GM12878 (cell line): ENCODE measurements around the gene DOCK2. TPM values are rescaled to one million over a fixed set of nuclear protein-coding genes. Genes with fewer than 3 reads are reported as not detected.

Experiments used
- ATAC-seq: fragments of 200-7000 bp; cut with Tn5 transposase; 3 replicates; pipeline ENCODE4 v1.9.1; 2020; ENCODE audit warnings: mild to moderate bottlenecking, moderate library complexity
- BruUV-seq: library from RNA; stranded (reverse); fragments of 400-500 nt; replicated peaks from 2 replicates; lab custom pipeline; 2021; lab: Mats Ljungman, UMichigan
- CTCF ChIA-PET: fragments of 300-600 bp; sonication (Branson Sonifier 250); formaldehyde crosslinking; extraction: SDS; loops from one replicate; lab custom pipeline; 2021; ENCODE audit warnings: inconsistent platforms; lab: Yijun Ruan, JAX
- POLR2A ChIA-PET: fragments of 350-600 bp; formaldehyde crosslinking; extraction: SDS; loops from one replicate; lab custom pipeline; 2021; ENCODE audit warnings: inconsistent platforms; lab: Charles Lee
- RAD21 ChIA-PET: fragments of 300-600 bp; sonication (Branson Sonifier 250); formaldehyde crosslinking; loops from one replicate; lab custom pipeline; 2023; ENCODE audit warnings: antibody characterized with exemption; ENCODE audit not compliant: unreplicated experiment; lab: Charles Lee
- SMC1A ChIA-PET: fragments of 300-600 bp; sonication (Branson Sonifier 250); formaldehyde crosslinking; loops from one replicate; lab custom pipeline; 2023; ENCODE audit not compliant: unreplicated experiment, uncharacterized antibody; lab: Charles Lee
- DNase-seq: peaks from one replicate; pipeline ENCODE4 v3.0.0-alpha.2; 2011; ENCODE audit warnings: low read depth, low spot score
- FAIRE-seq: peaks from 3 replicates; lab custom pipeline; 2011; peaks lifted over from hg19 to GRCh38; lab: Jason Lieb, UNC
- H2AFZ ChIP-seq: 2 replicates; pipeline ENCODE4 v1.6.0; 2011; ENCODE audit warnings: low read depth, low read length, control low read depth; ENCODE audit not compliant: control insufficient read depth
- H3K27ac ChIP-seq: 2 replicates; pipeline ENCODE4 v1.5.1; 2011; ENCODE audit warnings: control low read depth; ENCODE audit not compliant: control insufficient read depth, insufficient read depth
- H3K27me3 ChIP-seq, 2 experiments: replicated peaks in 1 of 2; 2 replicates each; pipeline versions ENCODE4 v1.6.0 to v1.6.1; 2011; ENCODE audit warnings: low read length in 1 of 2; ENCODE audit not compliant: control insufficient read depth in 2 of 2, insufficient read depth in 2 of 2
- H3K36me3 ChIP-seq, 2 experiments: 2 replicates each; pipeline ENCODE4 v1.5.1; 2011; ENCODE audit warnings: low read length in 1 of 2; ENCODE audit not compliant: control insufficient read depth in 2 of 2, insufficient read depth in 2 of 2
- H3K4me1 ChIP-seq: 2 replicates; pipeline ENCODE4 v1.6.1; 2011; ENCODE audit warnings: mild to moderate bottlenecking, low read length, moderate library complexity, mixed read lengths; ENCODE audit not compliant: control insufficient read depth, insufficient read depth
- H3K4me2 ChIP-seq: 2 replicates; pipeline ENCODE4 v1.6.0; 2011; ENCODE audit warnings: control low read depth; ENCODE audit not compliant: control insufficient read depth, insufficient read depth
- H3K4me3 ChIP-seq: fragments of 200-600 bp; sonication (generic); 2 replicates; pipeline ENCODE4 v1.5.1; 2016
- H3K79me2 ChIP-seq: 2 replicates; pipeline ENCODE4 v1.6.0; 2011; ENCODE audit warnings: low read length; ENCODE audit not compliant: control insufficient read depth, insufficient read depth
- H3K9ac ChIP-seq: 2 replicates; pipeline ENCODE4 v1.8.0; 2011; ENCODE audit warnings: low read length, control low read depth, mixed read lengths; ENCODE audit not compliant: control insufficient read depth, insufficient read depth
- H3K9me3 ChIP-seq: replicated peaks from 3 replicates; pipeline ENCODE4 v1.5.1; 2011; ENCODE audit warnings: mild to moderate bottlenecking, low read length; ENCODE audit not compliant: control insufficient read depth, insufficient read depth
- H4K20me1 ChIP-seq: 2 replicates; pipeline ENCODE4 v1.6.0; 2011; ENCODE audit not compliant: control insufficient read depth, insufficient read depth
- CHD2 ChIP-seq: IDR thresholded peaks from 2 replicates; pipeline ENCODE4 v1.6.1; 2011; ENCODE audit warnings: low read depth, low read length, improper control_type of control experiment, borderline replicate concordance
- E4F1 ChIP-seq: fragments of 450-650 bp; IDR thresholded peaks from 2 replicates; pipeline ENCODE4 v1.6.1; 2018; ENCODE audit warnings: borderline replicate concordance, mild to moderate bottlenecking; ENCODE audit not compliant: partially characterized antibody
- ELK1 ChIP-seq: IDR thresholded peaks from 2 replicates; pipeline ENCODE4 v1.6.1; 2012; ENCODE audit warnings: low read depth, low read length, improper control_type of control experiment
- HDGF ChIP-seq: fragments of 450-650 bp; IDR thresholded peaks from 2 replicates; pipeline ENCODE4 v1.6.1; 2016; ENCODE audit warnings: antibody characterized with exemption
- IRF3 ChIP-seq: fragments of 450-650 bp; IDR thresholded peaks from 2 replicates; pipeline ENCODE4 v1.6.1; 2014; ENCODE audit warnings: mild to moderate bottlenecking
- IRF5 ChIP-seq: fragments of 450-650 bp; IDR thresholded peaks from 2 replicates; pipeline ENCODE4 v1.6.1; 2017; ENCODE audit warnings: borderline replicate concordance
- JUND ChIP-seq: IDR thresholded peaks from 2 replicates; pipeline ENCODE4 v1.6.1; 2012; ENCODE audit warnings: low read depth, mild to moderate bottlenecking, low read length, improper control_type of control experiment, moderate library complexity
- REST ChIP-seq: IDR thresholded peaks from 2 replicates; pipeline ENCODE4 v1.6.1; 2012; ENCODE audit warnings: mild to moderate bottlenecking, low read depth, low read length
- SMAD1 ChIP-seq: fragments of 450-650 bp; IDR thresholded peaks from 2 replicates; pipeline ENCODE4 v1.6.1; 2018; ENCODE audit warnings: mild to moderate bottlenecking, low read depth; ENCODE audit not compliant: partially characterized antibody
- SREBF2 ChIP-seq: IDR thresholded peaks from 2 replicates; pipeline ENCODE4 v1.6.1; 2012; ENCODE audit warnings: mild to moderate bottlenecking, low read length
- TBL1XR1 ChIP-seq: IDR thresholded peaks from 2 replicates; pipeline ENCODE4 v1.6.1; 2012; ENCODE audit warnings: low read depth, low read length, improper control_type of control experiment
- WGBS: methylation state at CpG from one replicate; pipeline ENCODE4 v1.1.6; 2016; ENCODE audit warnings: low lambda C conversion rate; ENCODE audit not compliant: insufficient replicate concordance, insufficient coverage; ENCODE audit errors: missing lambda C conversion rate; 5-methylcytosine and 5-hydroxymethylcytosine counted together
- in situ Hi-C: fragments of 300-500 bp; cut with MboI; formaldehyde crosslinking; loops from 9 replicates; pipeline ENCODE4 v1.14.3; 2018; ENCODE audit warnings: mixed read lengths
- intact Hi-C: fragments of 100-400 bp; cut with micrococcal nuclease; formaldehyde crosslinking; loops from one replicate; pipeline ENCODE4 v1.14.2; 2022; ENCODE audit not compliant: unreplicated experiment
- polyA plus RNA-seq, 11 experiments: library from polyadenylated mRNA; depleted of rRNA in 4 of 11; unstranded in 6 of 11; stranded (reverse) in 5 of 11; fragments of >200 nt; fragmentation: Nextera tagmentation in 4 of 11; fragmentation: Illumina TruSeq in 1 of 11; extraction: Ambion mirVana in 4 of 11; extraction: Trizol in 1 of 11; gene quantifications; 1 replicate in 1 of 11; 2 replicates in 10 of 11; pipeline versions ENCODE4 v1.2.1 to v1.2.3, GENCODE V29; 2011 to 2016; ENCODE audit warnings: inconsistent platforms in 2 of 11, missing spikeins in 2 of 11, low read depth in 1 of 11
- total RNA-seq, 4 experiments: library from RNA; depleted of rRNA in 3 of 4; stranded (reverse); fragments of >200 nt in 3 of 4; fragmentation: Illumina TruSeq in 1 of 4; extraction: Trizol in 1 of 4; gene quantifications; 2 replicates each; pipeline versions ENCODE4 v1.2.1 to v1.2.3, GENCODE V29; 2013 to 2021

DOCK2 gene
- total and polyA plus RNA-seq, 10 of the 15 experiments (the other 5 are each of a cell fraction or from before 2014, with no cell fraction given): 34.2 to 192 (median 118) TPM

GRCh38 chr5:169695025-169695625, 58.0 kb downstream of the DOCK2 start:
- Histone ChIP-seq H3K27ac (no peak overlapping the region), H3K9ac (no peak overlapping the region), H3K9me3 (no peaks in the 10 kb centered on the region), H3K36me3 (peaks cover 36 to 47% of the 10 kb centered on the region in 2 experiments), H4K20me1 (no peaks in the 10 kb centered on the region; the same call in 1 of the 2 replicates), H3K4me2 (no peak overlapping the region), H2AFZ (no peak overlapping the region), H3K4me3 (no peak overlapping the region), H3K27me3 (no peaks in the 10 kb centered on the region), H3K4me1 (no peaks in the 10 kb centered on the region), H3K79me2 (no peaks in the 10 kb centered on the region)
- SMC1A ChIA-PET: interaction anchor here (0.9 kb wide), 1 partner anchor 285 kb away, joined by 3 read pairs; the partner anchor contains the start of gene INSYN2B
- POLR2A ChIA-PET: no interaction called here
- no TSS peak for BruUV-seq
- FAIRE-seq: no peak
- RAD21 ChIA-PET: interaction anchor here (1.7 kb wide), 1 partner anchor 286 kb away, joined by 5 read pairs; no protein-coding TSS in a partner anchor
- intact Hi-C loops: no loop called here
- WGBS: 85% methylated on average over 6 of the region's 6 CpGs
- in situ Hi-C loops: loop anchor here (5.0 to 10.0 kb wide), 2 partner anchors 287 to 490 kb away; partner anchors contain the start of gene INSYN2B
- CTCF ChIA-PET: no interaction called here
- no peak for TF ChIP-seq IRF3
- no peak for TF ChIP-seq SREBF2
- no peak for TF ChIP-seq SMAD1
- TF ChIP-seq ELK1: no peak
- no peak for TF ChIP-seq E4F1
- no peak for TF ChIP-seq REST
- no peak for TF ChIP-seq HDGF
- TF ChIP-seq JUND: no peak
- TF ChIP-seq TBL1XR1: no peak
- no peak for TF ChIP-seq IRF5
- no peak for TF ChIP-seq CHD2
- no peak for DNase-seq
- ATAC-seq: no peak
